Osteocyte (in vitro differentiated cells): ENCODE results near the gene RANBP3. TPM values are rescaled to one million over a fixed set of nuclear protein-coding genes. Genes with fewer than 3 reads are reported as not detected.
"Not testable (repeated sequence)": the region's sequence is repeated elsewhere in the genome, so short reads cannot be mapped to it uniquely, and the experiment has no call there.

Experiments
- DNase-seq: peaks from one replicate; pipeline ENCODE4 v3.0.0; 2021; ENCODE audit warnings: mixed read lengths; ENCODE audit not compliant: unreplicated experiment; ENCODE audit errors: extremely low spot score
- H3K27ac Mint-ChIP-seq: one replicate; pipeline ENCODE4 v1.8.0; 2021; ENCODE audit warnings: mild to moderate bottlenecking, mixed read lengths; ENCODE audit not compliant: unreplicated experiment
- H3K27me3 Mint-ChIP-seq: one replicate; pipeline ENCODE4 v1.8.0; 2021; ENCODE audit warnings: mixed read lengths; ENCODE audit not compliant: unreplicated experiment
- H3K36me3 Mint-ChIP-seq: one replicate; pipeline ENCODE4 v1.8.0; 2021; ENCODE audit warnings: mixed read lengths; ENCODE audit not compliant: unreplicated experiment
- H3K4me1 Mint-ChIP-seq: one replicate; pipeline ENCODE4 v1.8.0; 2021; ENCODE audit warnings: mixed read lengths; ENCODE audit not compliant: unreplicated experiment
- H3K4me3 Mint-ChIP-seq: one replicate; pipeline ENCODE4 v1.8.0; 2021; ENCODE audit warnings: mild to moderate bottlenecking, moderate library complexity, mixed read lengths; ENCODE audit not compliant: unreplicated experiment
- H3K9me3 Mint-ChIP-seq: one replicate; pipeline ENCODE4 v1.8.0; 2021; ENCODE audit warnings: mixed read lengths; ENCODE audit not compliant: unreplicated experiment
- CTCF ChIP-seq: fragments of 200-600 bp; sonication (generic); IDR thresholded peaks from 2 replicates; pipeline ENCODE4 v1.5.0; 2021; ENCODE audit warnings: antibody characterized with exemption, mild to moderate bottlenecking, moderate library complexity
- total RNA-seq: library from RNA; stranded (reverse); gene quantifications from 2 replicates; pipeline ENCODE4 v1.2.1, GENCODE V29; 2021

The RANBP3 gene
- total RNA-seq, 1 donor from 2014 or later: 74.9 TPM

- DNase-seq: no peak
- no peak overlapping the region for H3K27ac Mint-ChIP-seq
- peaks cover 1% of the 10 kb centered on the region for H3K36me3 Mint-ChIP-seq
- H3K27me3 Mint-ChIP-seq: no peaks in the 10 kb centered on the region
- H3K4me1 Mint-ChIP-seq: peaks cover 27% of the 10 kb centered on the region
- H3K4me3 Mint-ChIP-seq: no peak overlapping the region
- no peaks in the 10 kb centered on the region for H3K9me3 Mint-ChIP-seq
- TF ChIP-seq CTCF: no peak
These were observed 11.0 kb downstream of the RANBP3 start for GRCh38 chr19:5966941-5967340.

GRCh38 chr19:5966215-5966614, 11.7 kb downstream of the RANBP3 start:
- DNase-seq: no peak
- Mint-ChIP-seq H3K9me3 (no peaks in the 10 kb centered on the region), H3K4me3 (no peak overlapping the region), H3K4me1 (peaks cover 34% of the 10 kb centered on the region), H3K36me3 (peaks cover 1% of the 10 kb centered on the region), H3K27me3 (no peaks in the 10 kb centered on the region), H3K27ac (no peak overlapping the region)
- no peak for TF ChIP-seq CTCF

- no peak for DNase-seq
- no peak overlapping the region for H3K4me3 Mint-ChIP-seq
- TF ChIP-seq CTCF: no peak
- H3K9me3 Mint-ChIP-seq: no peaks in the 10 kb centered on the region
- H3K36me3 Mint-ChIP-seq: peaks cover 1% of the 10 kb centered on the region
- peaks cover 46% of the 10 kb centered on the region for H3K4me1 Mint-ChIP-seq
- no peaks in the 10 kb centered on the region for H3K27me3 Mint-ChIP-seq
- no peak overlapping the region for H3K27ac Mint-ChIP-seq
These were observed 12.9 kb downstream of the RANBP3 start for GRCh38 chr19:5964816-5965565.

GRCh38 chr19:5963855-5964254, 14.1 kb downstream of the RANBP3 start:
- H3K27ac Mint-ChIP-seq: peak overlapping the region; percentile 92
- no peak overlapping the region for H3K4me3 Mint-ChIP-seq
- H3K9me3 Mint-ChIP-seq: no peaks in the 10 kb centered on the region
- H3K4me1 Mint-ChIP-seq: peaks cover 51% of the 10 kb centered on the region
- peaks cover 1% of the 10 kb centered on the region for H3K36me3 Mint-ChIP-seq
- no peaks in the 10 kb centered on the region for H3K27me3 Mint-ChIP-seq
- DNase-seq: no peak
- no peak for TF ChIP-seq CTCF

- not testable (repeated sequence) for H3K36me3 Mint-ChIP-seq, H3K4me3 Mint-ChIP-seq, H3K27me3 Mint-ChIP-seq, H3K9me3 Mint-ChIP-seq, DNase-seq
- peak overlapping the region; percentile 92 for H3K27ac Mint-ChIP-seq
- peaks cover 45% of the 10 kb centered on the region for H3K4me1 Mint-ChIP-seq
These were observed 14.7 kb downstream of the RANBP3 start for GRCh38 chr19:5963259-5963658.
